WERI-Rb-1 (cell line): ENCODE measurements around the gene FAM72C.
"Not testable (repeated sequence)": the region's sequence is repeated elsewhere in the genome, so short reads cannot be mapped to it uniquely, and the experiment has no call there.

Experiments used
- DNase-seq: peaks from one replicate; pipeline ENCODE4 v3.0.0-alpha.2; 2020
- H3K27ac ChIP-seq: fragments of 250-450 bp; sonication (Bioruptor Pico); 2 replicates; pipeline ENCODE4 v1.5.1; 2020; ENCODE audit warnings: mild to moderate bottlenecking, moderate library complexity
- H3K27me3 ChIP-seq: fragments of 250-450 bp; sonication (Bioruptor Pico); 2 replicates; pipeline ENCODE4 v1.5.1; 2021; ENCODE audit warnings: mild to moderate bottlenecking, low read depth, moderate library complexity; ENCODE audit not compliant: insufficient read depth, severe bottlenecking
- H3K36me3 ChIP-seq: fragments of 250-450 bp; sonication (Bioruptor Pico); 2 replicates; pipeline ENCODE4 v1.5.1; 2020; ENCODE audit warnings: mild to moderate bottlenecking, moderate library complexity
- H3K4me3 ChIP-seq: 2 replicates; pipeline ENCODE4 v1.5.1; 2011; ENCODE audit warnings: low read depth, mild to moderate bottlenecking, control low read depth, low read length
- H3K9me3 ChIP-seq: fragments of 250-450 bp; sonication (Bioruptor Pico); 2 replicates; pipeline ENCODE4 v1.5.1; 2021; ENCODE audit warnings: mild to moderate bottlenecking, moderate library complexity; ENCODE audit not compliant: severe bottlenecking

Gene FAM72C

DNA sequence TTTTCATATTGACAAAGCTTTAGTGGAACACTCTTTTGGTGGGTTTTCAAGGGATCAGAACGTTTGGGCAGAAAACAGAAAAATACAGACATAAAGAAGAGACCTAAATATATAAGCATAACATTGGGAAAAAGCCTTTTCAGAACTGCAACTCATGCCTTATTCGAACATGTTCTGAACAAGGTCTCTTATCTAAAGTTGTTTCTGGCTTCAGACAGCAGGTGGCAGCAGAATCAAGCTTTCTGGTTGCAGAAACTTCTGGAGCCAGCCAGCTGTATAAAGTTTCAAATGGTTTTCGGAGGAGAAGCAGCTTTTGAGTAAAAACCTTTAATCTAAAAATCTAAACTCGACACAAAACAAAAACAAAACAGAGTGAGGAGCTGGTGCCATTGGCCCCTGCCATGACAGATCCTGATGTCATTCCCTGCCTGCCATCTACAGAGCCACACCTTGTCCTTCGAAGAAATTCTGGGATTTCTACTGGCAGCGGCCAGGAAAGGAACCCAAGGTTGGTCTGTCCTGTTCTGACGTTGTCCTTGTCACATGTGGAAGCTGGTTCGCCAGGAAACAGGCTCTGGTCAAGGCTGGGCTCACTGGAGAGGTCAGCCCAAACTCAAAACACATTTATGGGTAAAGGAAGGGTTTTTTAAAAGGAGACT, 35.2 kb downstream of the FAM72C start:
- not testable (repeated sequence) for H3K4me3 ChIP-seq, H3K27ac ChIP-seq, H3K9me3 ChIP-seq, H3K27me3 ChIP-seq, H3K36me3 ChIP-seq
- DNase-seq, result peak; percentile 52

DNA sequence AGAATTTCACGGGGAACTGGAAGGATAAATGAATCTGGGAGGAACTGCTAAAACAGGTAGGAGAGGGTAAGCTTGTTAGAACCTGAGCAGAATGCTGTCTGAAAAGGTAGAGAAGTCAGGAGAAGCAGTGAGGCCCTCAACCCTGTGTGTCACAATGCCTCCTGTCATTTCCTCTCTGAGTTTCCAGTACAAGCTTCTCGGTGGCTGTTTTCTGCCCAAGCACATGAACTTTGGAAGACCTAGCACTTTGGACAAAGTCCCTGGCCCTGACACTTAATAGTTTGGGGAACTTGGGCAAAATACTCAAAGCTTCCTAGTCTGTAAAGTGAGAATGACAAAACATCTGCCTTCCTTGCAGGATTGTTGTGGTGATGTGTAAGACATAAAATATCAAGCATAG, 52.7 kb downstream of the FAM72C start:
- H3K36me3 ChIP-seq, H3K27me3 ChIP-seq, H3K9me3 ChIP-seq, H3K4me3 ChIP-seq, DNase-seq, H3K27ac ChIP-seq: not testable (repeated sequence)

DNA sequence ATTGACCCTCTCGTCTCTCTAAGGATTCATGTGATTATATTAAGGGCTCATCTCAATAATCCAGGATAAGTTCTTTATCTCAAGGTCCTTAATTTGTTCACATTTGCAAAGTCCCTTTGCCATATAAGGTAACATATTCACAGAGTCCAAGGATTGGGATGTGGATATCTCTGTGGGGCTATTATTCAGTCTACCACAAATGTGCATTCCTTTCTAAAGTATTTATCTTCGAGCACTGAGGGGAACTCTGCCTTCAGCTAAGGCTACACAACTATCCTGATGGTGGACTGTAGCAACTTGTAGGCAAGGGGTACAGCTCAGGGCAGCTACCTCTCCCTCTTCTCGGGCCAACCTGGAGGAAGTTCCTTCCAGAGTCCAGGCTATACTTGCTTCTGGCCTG, 53.2 kb downstream of the FAM72C start:
- H3K27ac ChIP-seq, DNase-seq, H3K36me3 ChIP-seq, H3K4me3 ChIP-seq, H3K27me3 ChIP-seq, H3K9me3 ChIP-seq: not testable (repeated sequence)

DNA sequence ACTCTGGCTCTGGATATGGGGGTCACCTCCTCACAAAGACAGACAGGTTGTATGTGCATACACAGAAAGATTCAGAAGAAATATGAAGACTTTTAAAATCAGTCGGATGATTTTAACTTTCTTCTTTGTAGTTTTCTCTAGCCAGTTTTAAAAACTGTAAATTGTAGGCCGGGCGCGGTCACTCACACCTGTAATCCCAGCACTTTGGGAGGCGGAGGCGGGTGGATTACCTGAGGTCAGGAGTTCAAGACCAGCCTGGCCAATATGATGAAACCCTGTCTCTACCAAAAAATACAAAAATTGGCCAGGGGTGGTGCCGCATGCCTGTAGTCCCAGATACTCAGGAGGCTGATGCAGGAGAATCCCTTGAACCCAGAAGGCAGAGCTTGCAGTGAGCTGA, 58.1 kb downstream of the FAM72C start:
- not testable (repeated sequence) for H3K4me3 ChIP-seq, H3K9me3 ChIP-seq, H3K27me3 ChIP-seq, H3K36me3 ChIP-seq, DNase-seq, H3K27ac ChIP-seq
